Activated CD4-positive, alpha-beta T cell treated with anti-CD3 and anti-CD28 coated beads for 4 hours (primary cell): ENCODE measurements around the gene STMND1.

ENCODE experiments used
- DNase-seq, 2 donors: peaks; one replicate each; pipeline ENCODE4 v3.0.0-alpha.2; 2020

The STMND1 gene

GRCh38 chr6:17167327-17167979, 65.6 kb downstream of the STMND1 start:
- DNase-seq = no peak

DNA sequence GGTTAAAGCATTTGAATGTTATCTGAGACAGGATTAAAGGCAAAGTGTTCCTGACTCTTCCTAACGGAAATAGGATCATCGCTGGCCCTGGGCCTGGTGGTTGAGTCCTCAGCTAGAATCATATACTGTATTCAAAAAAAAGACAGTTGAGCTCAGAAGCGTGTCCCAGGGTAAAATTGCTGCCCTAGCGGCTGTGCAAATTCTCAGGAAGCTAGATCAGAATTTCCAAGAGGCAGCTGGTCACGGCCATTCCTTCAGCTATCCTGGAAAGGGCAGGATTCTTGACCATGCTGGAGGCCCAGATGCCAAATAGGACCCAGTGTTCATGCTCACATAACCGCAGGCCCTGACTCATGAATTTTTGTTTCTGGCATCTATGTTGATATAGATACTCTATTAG, 67.4 kb downstream of the STMND1 start:
- DNase-seq = no peak

- DNase-seq = no peak
Measured at GRCh38 chr6:17169711-17170110, 67.9 kb downstream of the STMND1 start.

DNA sequence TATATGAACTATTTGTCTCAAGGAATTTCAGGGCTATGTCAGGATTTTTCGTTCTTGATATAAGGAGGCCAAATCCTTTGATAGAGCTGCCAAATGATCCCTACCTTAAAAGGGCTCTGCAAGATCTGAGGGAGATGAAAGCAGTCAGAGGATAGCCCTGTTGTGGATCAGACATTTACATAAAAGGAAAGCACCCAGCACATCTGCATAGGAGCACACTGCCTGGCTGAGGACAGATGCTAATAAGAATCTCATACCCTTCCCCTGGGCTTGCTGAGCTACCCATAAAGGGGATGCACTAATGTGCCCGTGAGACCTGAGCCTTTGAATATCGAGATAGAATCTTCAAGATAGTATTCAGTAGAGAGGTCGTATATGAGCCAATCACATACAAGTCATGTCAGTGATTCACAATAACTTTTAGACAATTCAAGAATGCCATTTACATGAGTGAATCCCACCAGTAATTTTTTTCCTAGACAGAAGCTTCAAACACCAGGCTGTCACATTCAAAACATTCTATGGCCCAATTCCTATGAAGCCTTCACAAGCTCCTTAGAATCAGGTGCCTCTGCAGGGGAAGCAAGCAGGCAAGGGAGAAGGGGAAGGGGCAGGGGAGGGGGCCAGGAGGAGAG, 71.1 kb downstream of the STMND1 start:
- no peak for DNase-seq

DNA sequence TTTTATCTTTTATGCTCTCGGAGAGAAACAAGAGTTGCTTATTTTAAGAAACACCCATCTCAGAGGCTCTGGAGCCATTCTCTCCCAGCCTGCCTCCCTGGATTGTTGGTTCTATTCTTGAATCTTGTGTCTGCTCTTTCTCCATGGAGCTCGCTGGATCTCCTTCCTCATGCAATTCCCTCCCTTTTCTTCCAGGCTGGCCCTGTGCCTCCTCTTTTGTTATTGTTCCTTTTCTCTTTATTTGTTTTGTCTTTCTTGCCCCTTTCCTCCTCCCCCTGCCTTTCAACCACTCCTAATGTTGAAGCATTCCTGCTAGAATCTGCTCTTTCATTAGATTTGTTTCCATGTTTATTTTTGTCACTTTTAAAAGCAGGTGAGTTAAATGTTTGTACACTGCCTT, 76.5 kb downstream of the STMND1 start:
- DNase-seq = no peak

DNA sequence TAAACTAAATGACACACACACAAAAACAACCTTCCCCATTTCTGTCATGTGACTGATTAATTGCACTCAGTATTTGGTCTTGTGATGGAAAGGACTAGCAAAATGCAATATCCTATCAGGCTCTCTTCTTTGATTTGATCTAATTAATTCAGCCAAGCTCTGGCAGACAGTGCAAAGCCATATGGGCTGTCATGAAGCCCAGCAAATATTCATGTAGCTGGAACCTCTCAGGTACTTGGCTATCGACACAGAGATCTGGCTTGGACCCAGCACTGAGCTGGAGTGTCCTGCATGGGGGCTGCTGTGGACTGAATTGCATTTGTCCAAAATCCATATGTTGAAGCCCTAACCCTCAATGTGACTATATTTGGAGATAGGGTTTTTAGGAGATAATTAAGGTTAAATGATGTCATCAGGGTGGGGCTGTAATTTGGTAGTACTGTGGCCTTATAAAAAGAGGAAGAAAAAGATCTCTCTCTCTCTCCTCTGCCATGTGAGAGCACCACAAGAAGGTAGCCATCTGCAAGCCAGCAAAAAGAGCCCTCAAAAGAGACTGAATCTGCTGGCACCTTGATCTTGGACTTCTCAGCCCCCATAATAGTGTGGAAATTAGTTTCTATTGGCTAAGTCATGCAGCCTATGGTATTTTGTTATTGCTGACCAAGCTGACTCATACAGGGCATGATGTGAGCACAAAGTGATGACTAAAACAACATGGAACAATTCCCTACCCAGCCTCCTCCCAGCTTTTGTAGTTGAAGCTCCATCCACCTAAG, 77.1 kb downstream of the STMND1 start:
- DNase-seq = no peak

DNA sequence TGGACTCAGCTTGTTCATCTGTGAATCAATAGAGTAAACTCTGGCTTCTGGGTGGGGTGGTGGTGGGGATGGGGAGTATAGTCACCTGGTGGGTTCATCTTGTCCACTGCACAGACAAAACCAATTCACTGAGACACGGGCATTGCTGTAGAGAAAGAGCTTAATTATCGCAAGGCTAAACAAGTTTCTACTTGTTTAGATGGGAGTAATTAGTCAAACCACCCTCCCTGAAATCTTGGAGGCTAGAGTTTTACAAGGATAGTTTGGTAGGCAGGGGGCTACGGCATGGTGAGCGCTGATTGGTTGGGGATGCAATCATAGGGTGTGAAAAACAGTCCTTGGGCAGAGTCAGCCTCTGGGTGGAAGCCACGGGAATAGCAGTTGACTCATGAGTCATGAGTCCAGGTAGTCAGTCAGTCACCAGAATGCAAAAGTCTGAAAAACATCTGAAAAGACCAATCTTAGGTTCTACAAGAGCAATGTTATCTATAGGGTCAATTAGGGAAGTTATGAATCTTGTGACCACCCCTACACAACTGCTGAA, 77.8 kb downstream of the STMND1 start:
- DNase-seq = no peak
